ENCODE data around the gene CREG1.
"Not testable (repeated sequence)": the region's sequence is repeated elsewhere in the genome, so short reads cannot be mapped to it uniquely, and the experiment has no call there.

The CREG1 gene

GRCh38 chr1:167579986-167580385, 26.4 kb upstream of the CREG1 start:
- H3K4me3 ChIP-seq (ENCODE audit: low read length): no peak overlapping the region
- DNase-seq (ENCODE audit: low read depth): no peak
- no peak for TF ChIP-seq CTCF (conservative IDR thresholded peaks at IDR 0.05; ENCODE audit: low read depth, low read length)

DNA sequence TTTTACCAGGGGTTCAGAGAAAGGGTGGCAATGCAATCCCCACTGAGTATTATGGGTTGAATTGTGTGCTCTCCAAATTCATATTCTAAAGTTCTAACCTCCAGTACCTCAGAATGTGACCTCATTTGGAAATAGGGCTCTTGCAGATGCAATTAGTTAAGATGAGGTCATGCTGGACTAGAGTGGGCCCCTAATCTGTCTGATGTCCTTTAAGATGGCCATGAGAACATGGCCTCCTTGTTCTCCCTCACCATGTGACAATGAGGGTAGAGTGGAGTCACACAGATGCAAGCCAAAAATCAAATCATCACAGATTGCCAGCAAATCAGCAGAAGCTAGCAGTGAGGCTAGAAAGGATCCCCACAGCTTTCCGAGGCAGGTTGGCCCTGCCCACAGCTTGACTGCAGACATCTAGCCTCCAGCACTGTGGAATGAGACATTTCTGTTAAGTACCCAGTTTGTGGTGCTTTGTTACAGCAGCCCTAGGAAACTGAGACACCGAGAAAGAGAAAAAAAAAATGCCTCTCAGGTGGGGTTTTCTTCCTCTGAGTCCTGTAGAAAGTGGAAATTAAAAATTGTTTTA, 25.5 kb upstream of the CREG1 start:
- no peak overlapping the region for H3K4me3 ChIP-seq (ENCODE audit: low read length)
- TF ChIP-seq CTCF (conservative IDR thresholded peaks at IDR 0.05; ENCODE audit: low read depth, low read length): no peak
- no peak for DNase-seq (ENCODE audit: low read depth)

DNA sequence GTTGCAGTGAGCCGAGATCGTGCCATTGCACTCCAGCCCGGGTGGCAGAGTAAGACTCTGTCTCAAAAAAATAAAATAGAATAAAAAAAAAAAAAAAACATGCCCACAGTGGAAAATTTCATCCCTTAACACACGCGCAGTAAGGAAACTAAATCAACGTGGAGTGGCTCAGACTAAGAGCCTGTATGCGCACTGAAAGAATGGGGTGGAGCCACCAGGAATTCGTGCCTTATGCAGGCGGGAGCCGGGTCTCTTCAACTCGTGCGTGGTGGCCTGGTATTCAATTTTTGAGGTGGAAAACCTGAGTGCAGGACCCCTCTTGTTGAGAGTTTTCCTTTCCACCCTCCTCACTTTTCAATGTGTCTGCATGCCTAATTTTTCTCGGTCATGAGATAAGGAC, 22.1 kb upstream of the CREG1 start:
- H3K4me3 ChIP-seq (ENCODE audit: low read length): no peak overlapping the region
- no peak for DNase-seq (ENCODE audit: low read depth)
- no peak for TF ChIP-seq CTCF (conservative IDR thresholded peaks at IDR 0.05; ENCODE audit: low read depth, low read length)

DNA sequence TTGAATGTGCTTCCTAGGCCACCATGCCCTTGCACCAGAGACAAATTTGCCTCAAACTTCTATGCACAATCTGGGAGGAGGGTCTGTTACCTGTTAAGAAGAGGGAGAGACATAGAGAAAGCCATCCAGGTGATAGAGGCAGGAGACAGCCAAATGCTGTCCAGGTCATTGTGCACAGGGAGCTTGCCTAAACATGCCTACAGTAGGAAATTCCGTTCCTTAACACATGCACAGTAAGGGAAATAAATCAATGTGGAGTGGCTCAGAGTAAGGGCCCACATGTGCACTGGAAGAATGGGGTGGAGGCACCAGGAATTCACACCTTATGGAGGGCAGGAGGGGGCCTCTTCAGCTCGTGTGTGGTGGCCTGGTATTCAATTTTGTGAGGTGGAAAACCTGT, 19.5 kb upstream of the CREG1 start:
- DNase-seq (ENCODE audit: low read depth): no peak
- no peak for TF ChIP-seq CTCF (conservative IDR thresholded peaks at IDR 0.05; ENCODE audit: low read depth, low read length)
- H3K4me3 ChIP-seq (ENCODE audit: low read length): no peak overlapping the region

- not testable (repeated sequence) for H3K4me3 ChIP-seq (ENCODE audit: low read length); DNase-seq (ENCODE audit: low read depth)
These were observed 17.1 kb upstream of the CREG1 start for GRCh38 chr1:167570712-167571111.

DNA sequence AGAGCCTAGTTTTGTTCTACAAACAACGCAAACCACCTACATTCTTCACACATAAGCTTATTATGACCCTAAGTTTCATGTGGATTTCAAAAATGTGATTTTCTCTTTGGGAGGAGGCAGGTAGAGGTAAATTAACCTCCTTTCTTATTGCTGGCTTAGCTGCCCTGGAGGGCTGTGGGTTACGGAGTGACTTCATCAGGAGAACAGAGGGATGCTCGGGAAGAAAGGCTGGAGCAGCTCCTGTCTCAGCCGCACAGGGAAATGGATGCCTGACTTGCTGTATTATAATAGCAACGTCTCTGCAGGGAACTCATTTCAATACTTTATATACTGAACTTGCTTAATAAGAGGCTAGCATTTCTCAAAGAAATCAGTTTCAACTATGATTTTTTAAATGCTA, 14.1 kb upstream of the CREG1 start:
- no peak for DNase-seq (ENCODE audit: low read depth)
- no peak for TF ChIP-seq CTCF (conservative IDR thresholded peaks at IDR 0.05; ENCODE audit: low read depth, low read length)
- no peak overlapping the region for H3K4me3 ChIP-seq (ENCODE audit: low read length)

DNA sequence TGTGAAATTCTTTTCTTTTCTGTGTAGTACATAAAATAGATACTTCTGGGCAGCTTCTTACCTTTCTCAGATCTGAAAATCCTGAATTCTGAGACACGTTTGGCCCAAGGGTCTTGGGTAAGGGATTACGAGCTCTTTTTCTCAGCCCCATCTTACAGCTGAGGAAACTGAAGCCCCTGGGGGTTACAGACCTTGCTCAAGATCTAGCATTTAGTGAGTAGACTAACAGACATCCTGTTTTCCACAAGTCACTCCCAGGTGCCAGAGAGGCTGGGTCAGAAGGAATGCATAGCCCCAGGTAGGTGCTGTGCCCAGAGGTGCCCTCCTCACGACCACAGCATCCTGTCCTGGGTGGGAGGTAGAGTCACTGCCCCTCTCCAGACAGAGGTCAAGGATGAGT, 13.2 kb upstream of the CREG1 start:
- DNase-seq (ENCODE audit: low read depth): no peak
- H3K4me3 ChIP-seq (ENCODE audit: low read length): no peak overlapping the region
- TF ChIP-seq CTCF (conservative IDR thresholded peaks at IDR 0.05; ENCODE audit: low read depth, low read length): no peak

DNA sequence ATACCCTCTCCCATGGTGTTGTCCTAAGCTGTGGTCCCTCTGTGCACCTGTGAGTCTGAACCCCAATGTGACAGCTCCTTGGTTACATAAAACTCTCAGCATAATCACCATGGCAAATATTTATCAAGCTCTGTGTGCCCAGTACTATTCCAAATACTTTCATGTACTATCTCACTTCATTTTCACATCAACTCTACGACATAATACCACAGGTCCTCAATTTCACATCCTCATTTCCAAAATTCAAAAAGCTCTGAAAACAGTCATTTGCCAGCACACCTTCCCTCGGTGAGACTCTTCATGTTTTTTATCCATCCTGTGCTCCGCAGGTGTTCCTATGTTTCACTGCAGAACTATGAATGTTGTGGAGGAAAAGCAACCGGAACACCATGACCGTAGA, 12.4 kb upstream of the CREG1 start:
- no peak for TF ChIP-seq CTCF (conservative IDR thresholded peaks at IDR 0.05; ENCODE audit: low read depth, low read length)
- DNase-seq (ENCODE audit: low read depth): no peak
- no peak overlapping the region for H3K4me3 ChIP-seq (ENCODE audit: low read length)

All from retinal pigment epithelial cell (primary cell).